VCaP (cell line): ENCODE measurements around the gene MRM1.

Source experiments
- H3K27ac ChIP-seq: fragments of 450-650 bp; 2 replicates; pipeline ENCODE4 v1.5.1; 2017
- TF ChIP-seq, protein P1 (sequence below): fragments of 450-650 bp; conservative IDR thresholded peaks from 2 replicates; pipeline ENCODE4 v1.5.1; 2017; ENCODE audit warnings: mild to moderate bottlenecking, moderate library complexity

MRM1 gene

DNA sequence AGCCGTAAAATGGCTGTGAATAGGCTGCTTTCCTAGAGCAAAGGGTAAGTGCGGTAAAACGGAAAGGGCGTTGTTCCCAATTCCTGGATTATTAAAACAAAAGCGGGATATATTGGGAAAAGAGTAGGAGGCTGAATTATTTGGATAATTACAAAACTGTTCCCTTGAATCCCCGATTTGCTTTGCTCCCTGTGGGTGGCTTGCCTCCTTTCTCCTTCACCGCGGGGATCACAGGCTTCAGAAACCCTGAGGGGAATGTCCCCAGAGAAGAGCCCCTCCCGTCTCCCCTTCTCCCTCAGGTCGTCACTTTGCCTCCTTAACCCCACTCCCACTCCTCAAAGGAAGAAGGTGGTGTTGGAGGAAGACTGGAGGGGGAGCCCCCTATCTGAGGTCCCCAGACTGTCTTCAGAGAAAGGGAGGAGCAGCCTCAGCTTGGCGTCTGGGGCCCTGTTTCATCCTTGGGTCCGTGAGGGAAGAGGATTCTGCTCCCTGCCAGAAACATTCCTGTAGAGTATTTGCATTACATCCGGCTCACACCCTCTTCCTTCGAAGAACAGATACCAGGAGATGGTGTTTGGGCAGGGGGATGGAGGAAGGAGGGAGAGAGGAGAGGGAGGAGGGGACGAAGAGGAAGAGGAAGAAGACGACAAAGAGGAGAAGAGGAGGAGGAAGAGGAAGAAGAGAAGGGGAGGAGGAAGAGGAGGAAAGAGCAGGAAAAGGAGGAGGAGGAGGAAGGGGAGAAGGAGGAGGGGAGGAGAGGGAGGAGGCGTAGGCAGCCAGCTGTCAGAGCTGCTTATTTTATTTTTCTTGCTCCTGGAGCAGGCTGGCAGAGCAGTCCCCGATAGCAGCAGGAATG is 31.8 kb downstream of the MRM1 start:
- no peak overlapping the region for H3K27ac ChIP-seq
- TF ChIP-seq, protein P1, sequence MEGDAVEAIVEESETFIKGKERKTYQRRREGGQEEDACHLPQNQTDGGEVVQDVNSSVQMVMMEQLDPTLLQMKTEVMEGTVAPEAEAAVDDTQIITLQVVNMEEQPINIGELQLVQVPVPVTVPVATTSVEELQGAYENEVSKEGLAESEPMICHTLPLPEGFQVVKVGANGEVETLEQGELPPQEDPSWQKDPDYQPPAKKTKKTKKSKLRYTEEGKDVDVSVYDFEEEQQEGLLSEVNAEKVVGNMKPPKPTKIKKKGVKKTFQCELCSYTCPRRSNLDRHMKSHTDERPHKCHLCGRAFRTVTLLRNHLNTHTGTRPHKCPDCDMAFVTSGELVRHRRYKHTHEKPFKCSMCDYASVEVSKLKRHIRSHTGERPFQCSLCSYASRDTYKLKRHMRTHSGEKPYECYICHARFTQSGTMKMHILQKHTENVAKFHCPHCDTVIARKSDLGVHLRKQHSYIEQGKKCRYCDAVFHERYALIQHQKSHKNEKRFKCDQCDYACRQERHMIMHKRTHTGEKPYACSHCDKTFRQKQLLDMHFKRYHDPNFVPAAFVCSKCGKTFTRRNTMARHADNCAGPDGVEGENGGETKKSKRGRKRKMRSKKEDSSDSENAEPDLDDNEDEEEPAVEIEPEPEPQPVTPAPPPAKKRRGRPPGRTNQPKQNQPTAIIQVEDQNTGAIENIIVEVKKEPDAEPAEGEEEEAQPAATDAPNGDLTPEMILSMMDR, result no peak

DNA sequence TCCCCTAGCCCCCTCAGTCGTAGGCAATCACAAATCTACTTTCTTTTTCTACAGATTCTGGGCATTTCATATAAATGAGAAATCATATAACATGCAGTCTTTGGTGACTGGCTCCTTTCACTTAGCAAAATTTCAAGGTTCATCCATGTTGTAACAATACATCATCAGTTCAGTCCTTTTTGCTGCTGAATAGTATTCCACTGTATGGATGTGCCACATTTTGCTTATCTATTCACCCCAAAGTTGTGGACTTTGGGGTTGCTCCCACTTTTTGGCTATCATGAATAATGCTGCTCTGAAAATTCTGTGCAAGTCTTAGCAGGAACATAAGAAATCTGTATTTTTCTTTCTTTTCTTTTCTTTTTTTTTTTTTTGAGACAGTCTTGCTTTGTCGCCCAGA is 39.0 kb downstream of the MRM1 start:
- no peak overlapping the region for H3K27ac ChIP-seq
- TF ChIP-seq, protein P1, result no peak

DNA sequence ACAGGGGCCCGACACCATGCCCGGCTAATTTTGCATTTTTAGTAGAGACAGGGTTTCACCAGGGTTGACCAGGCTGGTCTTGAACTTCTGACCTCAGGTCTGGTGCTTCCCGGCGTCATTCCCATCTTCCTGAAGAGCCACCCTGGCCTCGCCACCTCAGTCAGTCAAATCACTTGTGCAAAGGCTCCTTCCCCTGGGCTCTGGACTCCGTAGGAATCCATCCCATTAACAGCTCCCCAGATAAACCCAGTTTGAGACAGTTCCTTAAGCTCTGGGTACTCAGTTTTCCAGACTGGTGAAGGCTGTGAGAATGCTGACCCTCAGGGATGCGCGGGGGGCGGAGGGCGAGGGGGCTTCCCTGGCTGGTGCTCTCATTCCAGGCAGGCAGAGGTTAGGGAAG is 39.5 kb downstream of the MRM1 start:
- no peak overlapping the region for H3K27ac ChIP-seq
- TF ChIP-seq, protein P1, result no peak

DNA sequence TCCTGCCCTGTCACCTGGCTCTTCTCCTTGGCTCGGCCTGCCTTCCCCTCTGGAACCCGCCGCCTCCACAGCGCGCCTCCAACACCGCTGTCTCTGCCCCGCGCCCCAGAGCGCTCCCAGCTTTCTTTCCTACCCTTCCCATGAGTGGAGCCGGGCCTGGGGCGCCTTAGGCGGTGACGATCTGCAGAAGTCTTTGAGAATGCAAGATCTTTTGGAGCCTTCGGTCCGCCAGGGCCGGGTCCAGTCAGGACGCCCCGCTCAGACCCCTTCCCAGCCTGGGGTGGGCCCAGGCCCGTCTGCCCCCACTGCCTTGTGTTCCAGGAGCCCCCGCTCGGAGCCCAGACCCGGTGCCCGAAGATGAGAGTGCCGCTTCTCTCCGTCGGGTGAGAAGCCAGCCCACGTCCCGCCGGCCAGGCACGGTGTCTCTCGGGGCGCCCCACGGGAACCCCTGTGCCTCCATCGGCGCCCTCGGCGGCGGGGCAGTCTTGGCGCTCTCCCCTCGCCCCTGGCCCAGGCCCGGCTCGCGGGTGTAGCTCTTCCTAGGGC is 40.0 kb downstream of the MRM1 start:
- TF ChIP-seq, protein P1, result no peak
- H3K27ac ChIP-seq, result peak overlapping the region; percentile 44; the same call in 1 of the 2 replicates

DNA sequence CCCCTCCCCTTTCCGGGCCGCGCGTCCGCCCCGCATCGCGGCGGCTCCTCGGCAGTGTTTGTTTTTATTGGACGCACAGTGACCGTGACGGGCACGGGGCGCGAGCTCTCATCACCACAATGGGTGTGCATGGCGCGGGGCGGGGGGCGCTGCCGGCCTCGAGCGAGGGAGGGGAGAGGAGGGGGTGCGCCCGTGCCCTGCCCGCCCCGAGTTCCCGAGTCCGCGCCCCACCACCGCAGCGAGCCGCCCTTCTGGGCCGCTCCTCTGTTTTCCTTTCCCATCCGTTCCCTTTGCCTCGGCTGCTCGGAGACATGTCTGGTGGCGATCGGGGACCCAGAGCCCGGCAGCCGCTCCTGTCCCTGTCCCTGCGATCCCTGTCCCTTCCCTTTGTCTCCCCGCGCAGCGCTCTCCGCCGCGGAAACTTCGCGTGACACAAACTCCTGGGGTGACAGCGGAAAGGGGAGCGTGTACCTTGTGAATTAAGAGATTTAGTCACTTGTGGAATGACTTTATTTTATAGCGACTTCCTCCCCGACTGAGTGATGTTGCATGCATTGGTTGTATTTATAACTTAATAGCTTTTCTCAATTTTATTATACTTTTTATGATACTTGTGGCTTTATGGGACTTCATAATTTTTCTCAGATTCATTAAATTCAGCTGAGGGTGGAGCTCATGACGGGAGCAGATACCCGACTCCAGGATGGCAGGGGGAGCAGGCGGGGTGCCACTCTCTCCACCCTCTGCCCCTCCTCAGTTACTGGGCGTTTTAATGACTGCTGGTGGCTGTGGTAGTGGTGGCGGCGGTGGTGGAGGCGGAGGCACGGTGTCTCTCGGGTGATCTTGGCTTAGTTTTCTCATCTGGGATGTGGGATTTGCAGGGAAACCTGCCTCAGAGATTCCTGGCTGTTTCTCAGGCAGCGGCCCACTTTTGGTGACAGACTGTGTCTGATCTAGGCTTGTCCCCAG is 40.8 kb downstream of the MRM1 start:
- TF ChIP-seq, protein P1, result peak; percentile 27; the same call in 1 of the 2 replicates
- H3K27ac ChIP-seq, result peak overlapping the region; percentile 44; the same call in 1 of the 2 replicates

DNA sequence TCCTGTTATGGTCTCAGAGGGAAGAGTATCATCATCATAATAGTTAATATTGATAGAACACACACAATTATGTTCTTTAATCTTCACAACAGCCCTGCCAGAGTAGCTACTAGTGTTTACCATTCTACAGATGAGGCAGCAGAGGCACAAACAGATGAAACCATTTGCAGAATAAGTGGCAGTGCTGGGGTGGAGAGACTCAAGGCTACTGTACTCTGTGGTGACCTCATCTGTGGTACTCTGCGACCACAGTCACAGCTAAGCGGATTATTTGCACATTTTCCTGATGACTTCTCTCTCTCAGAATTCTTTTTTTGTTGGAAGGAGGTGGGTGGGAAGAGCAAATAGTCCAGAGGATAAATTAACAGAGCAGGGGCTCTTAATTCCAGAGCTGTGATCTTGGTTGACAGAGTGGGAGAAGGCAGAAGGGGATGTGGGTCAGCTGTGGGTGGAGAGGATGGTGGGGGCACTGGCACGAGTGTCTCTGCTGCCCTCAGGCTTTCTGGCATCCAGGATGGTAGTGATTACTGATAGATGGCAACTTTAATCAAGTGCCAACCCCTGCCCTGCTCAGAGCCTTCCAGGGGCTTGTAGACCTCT is 41.8 kb downstream of the MRM1 start:
- no peak overlapping the region for H3K27ac ChIP-seq
- TF ChIP-seq, protein P1, result no peak
